Measurements from ENCODE around the gene WNT5A. TPM values are rescaled to one million over a fixed set of nuclear protein-coding genes. Genes with fewer than 3 reads are reported as not detected.

WNT5A gene
- total RNA-seq, 2 experiments from 2014 or later: 0.06 TPM; not detected in 1

- DNase-seq: no peak
- POLR2A ChIA-PET: no interaction called here
- H3K27ac Mint-ChIP-seq: no peak overlapping the region
These were observed 12.9 kb downstream of the WNT5A start for GRCh38 chr3:55474213-55474632.

DNA sequence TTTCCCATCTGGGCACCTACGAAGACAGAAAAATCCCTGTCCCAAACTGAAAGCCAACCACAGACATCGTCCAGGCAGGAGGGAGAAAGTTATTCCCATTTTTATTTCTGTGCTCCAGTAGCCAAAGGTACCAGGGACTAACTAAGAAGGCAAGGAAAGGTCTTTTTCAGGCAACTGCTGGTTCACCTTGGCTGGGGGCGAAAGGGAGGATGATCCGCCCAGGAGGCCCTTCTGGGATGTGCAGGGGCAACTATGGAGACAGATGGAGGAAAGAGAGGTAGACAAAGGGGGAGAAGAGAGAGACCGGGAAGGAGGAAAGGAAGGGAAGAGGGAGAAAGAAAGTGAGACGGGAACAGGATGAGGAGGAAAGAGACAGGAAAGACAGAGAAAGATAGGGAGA is 13.3 kb downstream of the WNT5A start:
- ChIA-PET POLR2A (no interaction called here), CTCF (no interaction called here)
- no peaks in the 10 kb centered on the region for H3K4me1 Mint-ChIP-seq (ENCODE audit: low read depth)
- H3K9me3 Mint-ChIP-seq: no peaks in the 10 kb centered on the region
- no peaks in the 10 kb centered on the region for H3K4me1 ChIP-seq (ENCODE audit: insufficient read depth, low read length)
- intact Hi-C loops (cut with DNase I, micrococcal nuclease): no loop called here
- no peaks in the 10 kb centered on the region for H3K36me3 ChIP-seq (ENCODE audit: insufficient read depth, low read length)
- DNase-seq (no peak), ATAC-seq (ENCODE audit: poor library complexity) (no peak)
- peaks cover 0 to 10% of the 10 kb centered on the region in 2 experiments for H3K9me3 ChIP-seq (ENCODE audit: control insufficient read depth in 1 of 2, insufficient read depth in 1 of 2, low read length in 2 of 2)
- H3K4me3 ChIP-seq (ENCODE audit: low read length): no peak overlapping the region
- H3K27me3 Mint-ChIP-seq: peaks cover 55% of the 10 kb centered on the region
- TF ChIP-seq CTCF (IDR thresholded peaks at IDR 0.05): no peak
- no peaks in the 10 kb centered on the region for H3K36me3 Mint-ChIP-seq (ENCODE audit: low read depth)
- no peak overlapping the region for H3K27ac Mint-ChIP-seq
- peaks cover 0 to 13% of the 10 kb centered on the region in 2 experiments for H3K27me3 ChIP-seq (ENCODE audit: control insufficient read depth in 1 of 2, insufficient read depth in 2 of 2, low read length in 2 of 2)
- H3K27ac ChIP-seq (ENCODE audit: low read depth in 1 of 2, low read length in 2 of 2): no peak overlapping the region
- H3K4me3 Mint-ChIP-seq: no peak overlapping the region

More at GRCh38 chr3:55474213-55474632, 12.9 kb downstream of the WNT5A start:
- intact Hi-C loops (cut with DNase I, micrococcal nuclease): no loop called here
- ATAC-seq (ENCODE audit: poor library complexity): no peak
- CTCF ChIA-PET: no interaction called here
- no peak overlapping the region for H3K4me3 ChIP-seq (ENCODE audit: low read length)
- H3K27me3 Mint-ChIP-seq: peaks cover 57% of the 10 kb centered on the region
- no peak overlapping the region for H3K4me3 Mint-ChIP-seq
- no peaks in the 10 kb centered on the region for H3K36me3 ChIP-seq (ENCODE audit: insufficient read depth, low read length)
- no peak for TF ChIP-seq CTCF (IDR thresholded peaks at IDR 0.05)
- H3K4me1 Mint-ChIP-seq (ENCODE audit: low read depth): no peaks in the 10 kb centered on the region
- peaks cover 1 to 14% of the 10 kb centered on the region in 2 experiments for H3K27me3 ChIP-seq (ENCODE audit: control insufficient read depth in 1 of 2, insufficient read depth in 2 of 2, low read length in 2 of 2)
- peaks cover 0 to 10% of the 10 kb centered on the region in 2 experiments for H3K9me3 ChIP-seq (ENCODE audit: control insufficient read depth in 1 of 2, insufficient read depth in 1 of 2, low read length in 2 of 2)
- H3K36me3 Mint-ChIP-seq (ENCODE audit: low read depth): no peaks in the 10 kb centered on the region
- H3K9me3 Mint-ChIP-seq: no peaks in the 10 kb centered on the region
- H3K4me1 ChIP-seq (ENCODE audit: insufficient read depth, low read length): no peaks in the 10 kb centered on the region
- no peak overlapping the region for H3K27ac ChIP-seq (ENCODE audit: low read depth in 1 of 2, low read length in 2 of 2)

- H3K9me3 Mint-ChIP-seq: no peaks in the 10 kb centered on the region
- H3K36me3 ChIP-seq (ENCODE audit: insufficient read depth, low read length): no peaks in the 10 kb centered on the region
- H3K27ac ChIP-seq (ENCODE audit: low read depth in 1 of 2, low read length in 2 of 2): no peak overlapping the region
- DNase-seq: no peak
- ChIA-PET POLR2A (no interaction called here), CTCF (no interaction called here)
- no peak for TF ChIP-seq CTCF (IDR thresholded peaks at IDR 0.05)
- peaks cover 0 to 13% of the 10 kb centered on the region in 2 experiments for H3K27me3 ChIP-seq (ENCODE audit: control insufficient read depth in 1 of 2, insufficient read depth in 2 of 2, low read length in 2 of 2)
- no peak overlapping the region for H3K4me3 ChIP-seq (ENCODE audit: low read length)
- H3K9me3 ChIP-seq (ENCODE audit: control insufficient read depth in 1 of 2, insufficient read depth in 1 of 2, low read length in 2 of 2): peaks cover 0 to 10% of the 10 kb centered on the region in 2 experiments
- no peaks in the 10 kb centered on the region for H3K36me3 Mint-ChIP-seq (ENCODE audit: low read depth)
- H3K4me3 Mint-ChIP-seq: no peak overlapping the region
- ATAC-seq (ENCODE audit: poor library complexity): no peak
- intact Hi-C loops (cut with DNase I, micrococcal nuclease): no loop called here
- H3K27me3 Mint-ChIP-seq: peaks cover 34% of the 10 kb centered on the region
- no peaks in the 10 kb centered on the region for H3K4me1 ChIP-seq (ENCODE audit: insufficient read depth, low read length)
- no peaks in the 10 kb centered on the region for H3K4me1 Mint-ChIP-seq (ENCODE audit: low read depth)
- H3K27ac Mint-ChIP-seq: no peak overlapping the region
These were observed 15.4 kb downstream of the WNT5A start for GRCh38 chr3:55471522-55472280.

All from CD4-positive, alpha-beta T cell (primary cell).